HepG2 (cell line): ENCODE data around the gene STK36. TPM values are rescaled to one million over a fixed set of nuclear protein-coding genes. Genes with fewer than 3 reads are reported as not detected.

Source experiments
- GMEB1 ChIP-seq: sonication (generic); formaldehyde crosslinking; IDR thresholded peaks from 2 replicates; pipeline ENCODE4 v1.5.1; 2020; ENCODE audit warnings: missing genetic modification reagents, mild to moderate bottlenecking, borderline replicate concordance
- HNF4A ChIP-seq: sonication (generic); formaldehyde crosslinking; IDR thresholded peaks from 2 replicates; pipeline ENCODE4 v1.4.0; 2020; ENCODE audit warnings: missing genetic modification reagents
- MED8 ChIP-seq: sonication (generic); formaldehyde crosslinking; IDR thresholded peaks from 2 replicates; pipeline ENCODE4 v1.8.1; 2023; ENCODE audit warnings: mild to moderate bottlenecking, missing genetic modification reagents; ENCODE audit not compliant: insufficient replicate concordance
- RXRB ChIP-seq: IDR thresholded peaks from 2 replicates; pipeline ENCODE4 v1.6.1; 2016; ENCODE audit warnings: borderline replicate concordance, missing genetic modification reagents, missing compliant biosample characterization
- TARDBP ChIP-seq: sonication (generic); formaldehyde crosslinking; IDR thresholded peaks from 2 replicates; pipeline ENCODE4 v1.8.0; 2022; ENCODE audit warnings: mild to moderate bottlenecking, missing genetic modification reagents
- ZBTB25 ChIP-seq: IDR thresholded peaks from 2 replicates; pipeline ENCODE4 v1.6.1; 2018; ENCODE audit warnings: missing genetic modification reagents
- ZNF281 ChIP-seq: sonication (generic); formaldehyde crosslinking; IDR thresholded peaks from 2 replicates; pipeline ENCODE4 v1.4.0; 2020; ENCODE audit warnings: missing genetic modification reagents, borderline replicate concordance
- ZNF383 ChIP-seq: sonication (generic); formaldehyde crosslinking; IDR thresholded peaks from 2 replicates; pipeline ENCODE4 v1.4.0; 2020; ENCODE audit warnings: missing genetic modification reagents, mild to moderate bottlenecking, borderline replicate concordance
- polyA plus RNA-seq, 8 experiments: library from polyadenylated mRNA; depleted of rRNA in 3 of 8; stranded (reverse) in 7 of 8; unstranded in 1 of 8; fragments of >200 nt; fragmentation: Illumina TruSeq in 4 of 8; extraction: Trizol in 4 of 8; gene quantifications; 2 replicates each; pipeline versions ENCODE4 v1.2.1 to v1.2.3, GENCODE V29; 2011 to 2016; ENCODE audit warnings: low read depth in 4 of 8, missing spikeins in 1 of 8, mixed read lengths in 1 of 8; ENCODE audit not compliant: insufficient read depth in 1 of 8
- total RNA-seq, 5 experiments: library from RNA; depleted of rRNA; stranded (reverse); fragments of >200 nt; fragmentation: Illumina TruSeq; extraction: Trizol; gene quantifications; 2 replicates each; pipeline ENCODE4 v1.2.3, GENCODE V29; 2016; ENCODE audit warnings: low read depth in 1 of 5
- TF ChIP-seq, protein P1 (sequence below): sonication (generic); formaldehyde crosslinking; IDR thresholded peaks from 2 replicates; pipeline ENCODE4 v1.5.0; 2020; ENCODE audit warnings: missing genetic modification reagents
- TF ChIP-seq, protein P2 (sequence below): sonication (generic); formaldehyde crosslinking; IDR thresholded peaks from 2 replicates; pipeline ENCODE4 v1.8.0; 2023; ENCODE audit warnings: mild to moderate bottlenecking, missing genetic modification reagents
- TF ChIP-seq, protein P3 (sequence below): sonication (generic); formaldehyde crosslinking; IDR thresholded peaks from 2 replicates; pipeline ENCODE4 v1.4.0; 2020; ENCODE audit warnings: missing genetic modification reagents

The STK36 gene
- total and polyA plus RNA-seq, 2 of the 13 experiments (the other 11 are each of a cell fraction or from before 2014, with no cell fraction given), result 45.9 to 83.5 TPM

GRCh38 chr2:218659258-218659987 lies 12.5 kb upstream of the STK36 start, which contains the start of the genes BCS1L and ZNF142 (continued):
- TF ChIP-seq ZNF281 (CRISPR knock-in tag), result peak; percentile 39; the same call in 1 of the 2 replicates
- TF ChIP-seq, protein P1, sequence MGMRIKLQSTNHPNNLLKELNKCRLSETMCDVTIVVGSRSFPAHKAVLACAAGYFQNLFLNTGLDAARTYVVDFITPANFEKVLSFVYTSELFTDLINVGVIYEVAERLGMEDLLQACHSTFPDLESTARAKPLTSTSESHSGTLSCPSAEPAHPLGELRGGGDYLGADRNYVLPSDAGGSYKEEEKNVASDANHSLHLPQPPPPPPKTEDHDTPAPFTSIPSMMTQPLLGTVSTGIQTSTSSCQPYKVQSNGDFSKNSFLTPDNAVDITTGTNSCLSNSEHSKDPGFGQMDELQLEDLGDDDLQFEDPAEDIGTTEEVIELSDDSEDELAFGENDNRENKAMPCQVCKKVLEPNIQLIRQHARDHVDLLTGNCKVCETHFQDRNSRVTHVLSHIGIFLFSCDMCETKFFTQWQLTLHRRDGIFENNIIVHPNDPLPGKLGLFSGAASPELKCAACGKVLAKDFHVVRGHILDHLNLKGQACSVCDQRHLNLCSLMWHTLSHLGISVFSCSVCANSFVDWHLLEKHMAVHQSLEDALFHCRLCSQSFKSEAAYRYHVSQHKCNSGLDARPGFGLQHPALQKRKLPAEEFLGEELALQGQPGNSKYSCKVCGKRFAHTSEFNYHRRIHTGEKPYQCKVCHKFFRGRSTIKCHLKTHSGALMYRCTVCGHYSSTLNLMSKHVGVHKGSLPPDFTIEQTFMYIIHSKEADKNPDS (CRISPR knock-in tag), result 0 out of 2 replicates have a peak, but pooled peaks have one; percentile 57
- TF ChIP-seq MED8 (CRISPR knock-in tag), result peak; percentile 67
- 0 out of 2 replicates have a peak, but pooled peaks have one; percentile 1 for TF ChIP-seq HNF4A (CRISPR knock-in tag)
- peak; percentile 56 for TF ChIP-seq RXRB (CRISPR knock-in tag)
- peak; percentile 93 for TF ChIP-seq TARDBP (CRISPR knock-in tag)
- TF ChIP-seq ZNF383 (CRISPR knock-in tag), result peak; percentile 87; the same call in 1 of the 2 replicates
- TF ChIP-seq GMEB1 (CRISPR knock-in tag), result peak; percentile 81
- TF ChIP-seq, protein P2, sequence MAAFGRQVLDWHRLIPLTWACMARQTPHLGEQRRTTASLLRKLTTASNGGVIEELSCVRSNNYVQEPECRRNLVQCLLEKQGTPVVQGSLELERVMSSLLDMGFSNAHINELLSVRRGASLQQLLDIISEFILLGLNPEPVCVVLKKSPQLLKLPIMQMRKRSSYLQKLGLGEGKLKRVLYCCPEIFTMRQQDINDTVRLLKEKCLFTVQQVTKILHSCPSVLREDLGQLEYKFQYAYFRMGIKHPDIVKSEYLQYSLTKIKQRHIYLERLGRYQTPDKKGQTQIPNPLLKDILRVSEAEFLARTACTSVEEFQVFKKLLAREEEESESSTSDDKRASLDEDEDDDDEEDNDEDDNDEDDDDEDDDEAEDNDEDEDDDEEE, result peak; percentile 6; the same call in 1 of the 2 replicates
- TF ChIP-seq ZBTB25 (CRISPR knock-in tag), result peak; percentile 85; the same call in 1 of the 2 replicates
- TF ChIP-seq, protein P3, sequence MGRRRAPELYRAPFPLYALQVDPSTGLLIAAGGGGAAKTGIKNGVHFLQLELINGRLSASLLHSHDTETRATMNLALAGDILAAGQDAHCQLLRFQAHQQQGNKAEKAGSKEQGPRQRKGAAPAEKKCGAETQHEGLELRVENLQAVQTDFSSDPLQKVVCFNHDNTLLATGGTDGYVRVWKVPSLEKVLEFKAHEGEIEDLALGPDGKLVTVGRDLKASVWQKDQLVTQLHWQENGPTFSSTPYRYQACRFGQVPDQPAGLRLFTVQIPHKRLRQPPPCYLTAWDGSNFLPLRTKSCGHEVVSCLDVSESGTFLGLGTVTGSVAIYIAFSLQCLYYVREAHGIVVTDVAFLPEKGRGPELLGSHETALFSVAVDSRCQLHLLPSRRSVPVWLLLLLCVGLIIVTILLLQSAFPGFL (CRISPR knock-in tag), result no peak
